Activated T-helper 2 cell treated with anti-CD3 and anti-CD28 coated beads, Interferon-gamma antibody, Interleukin-2, Interleukin-4, amounts not matched to agents 10 μg/mL and 5 μg/mL and 100 μg/mL, durations not matched to agents 14 hours and 24 hours and 36 hours (primary cell): Measurements from ENCODE around the gene PATJ. TPM values are rescaled to one million over a fixed set of nuclear protein-coding genes. Genes with fewer than 3 reads are reported as not detected.
"Not testable (repeated sequence)": the region's sequence is repeated elsewhere in the genome, so short reads cannot be mapped to it uniquely, and the experiment has no call there.

Experiments used
- DNase-seq: peaks from one replicate; pipeline ENCODE4 v3.0.0; 2021; ENCODE audit warnings: low spot score
- H3K27ac Mint-ChIP-seq: one replicate; pipeline ENCODE4 v1.8.0; 2021; ENCODE audit warnings: mixed read lengths
- H3K27me3 Mint-ChIP-seq: one replicate; pipeline ENCODE4 v1.8.0; 2021; ENCODE audit warnings: low read depth, mixed read lengths
- H3K36me3 Mint-ChIP-seq: one replicate; pipeline ENCODE4 v1.8.0; 2021; ENCODE audit warnings: low read depth, mixed read lengths
- H3K4me1 Mint-ChIP-seq: one replicate; pipeline ENCODE4 v1.8.0; 2021; ENCODE audit warnings: low read depth, mixed read lengths
- H3K4me3 Mint-ChIP-seq: one replicate; pipeline ENCODE4 v1.8.0; 2021; ENCODE audit warnings: low read depth, mild to moderate bottlenecking, moderate library complexity, mixed read lengths
- H3K9me3 Mint-ChIP-seq: one replicate; pipeline ENCODE4 v1.8.0; 2021; ENCODE audit warnings: mixed read lengths
- intact Hi-C: fragments of 100-400 bp; cut with micrococcal nuclease; formaldehyde crosslinking; loops from one replicate; pipeline ENCODE4 v1.15.1; 2023
- total RNA-seq: library from RNA; stranded (reverse); gene quantifications from 2 replicates; pipeline ENCODE4 v1.2.3, GENCODE V29; 2022

PATJ gene
- total RNA-seq, 1 donor from 2014 or later: 3.4 TPM

DNA sequence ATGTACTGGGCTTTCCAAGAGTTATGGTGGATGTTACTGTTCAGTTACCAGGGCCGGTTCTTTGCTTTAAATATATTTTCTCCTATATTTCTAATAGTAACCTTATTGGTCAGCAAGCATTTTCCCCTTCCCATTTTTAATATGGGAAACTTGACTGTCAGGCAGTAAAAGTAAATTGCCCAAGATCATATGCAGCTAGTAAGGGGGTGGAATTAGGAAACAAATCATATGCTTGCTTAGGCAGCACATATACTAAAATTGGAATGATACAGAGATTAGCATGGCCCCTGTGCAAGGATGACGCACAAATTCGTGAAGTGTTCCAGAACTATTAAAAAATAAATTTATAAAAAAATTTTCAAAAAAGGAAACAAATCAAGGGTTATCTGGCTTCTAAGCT is 73.9 kb downstream of the PATJ start:
- intact Hi-C loops: no loop called here
- Mint-ChIP-seq H3K4me1 (no peaks in the 10 kb centered on the region), H3K36me3 (no peaks in the 10 kb centered on the region), H3K27me3 (no peaks in the 10 kb centered on the region), H3K9me3 (no peaks in the 10 kb centered on the region), H3K4me3 (no peak overlapping the region), H3K27ac (no peak overlapping the region)
- no peak for DNase-seq

DNA sequence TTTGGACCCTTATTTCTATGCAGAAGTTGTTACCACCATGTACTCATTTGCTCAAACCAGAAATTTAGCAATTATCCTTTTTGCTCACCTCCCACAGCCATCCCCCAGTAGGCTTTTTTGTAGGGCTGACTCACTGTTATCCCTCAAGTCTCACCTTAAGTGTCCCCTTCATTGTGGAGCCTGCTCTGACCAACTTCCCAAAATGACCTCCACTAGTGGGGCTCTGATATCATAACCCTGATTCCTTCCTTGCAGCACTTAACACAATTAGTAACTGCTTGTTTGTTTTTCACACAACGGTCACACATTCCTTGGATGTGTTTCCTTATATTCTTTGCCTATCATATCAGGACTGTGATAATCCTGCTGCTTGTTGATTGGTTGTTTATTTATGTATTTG is 76.7 kb downstream of the PATJ start:
- Mint-ChIP-seq H3K4me3 (no peak overlapping the region), H3K27ac (no peak overlapping the region), H3K27me3 (no peaks in the 10 kb centered on the region), H3K9me3 (no peaks in the 10 kb centered on the region), H3K4me1 (no peaks in the 10 kb centered on the region), H3K36me3 (no peaks in the 10 kb centered on the region)
- DNase-seq: no peak
- intact Hi-C loops: no loop called here

DNA sequence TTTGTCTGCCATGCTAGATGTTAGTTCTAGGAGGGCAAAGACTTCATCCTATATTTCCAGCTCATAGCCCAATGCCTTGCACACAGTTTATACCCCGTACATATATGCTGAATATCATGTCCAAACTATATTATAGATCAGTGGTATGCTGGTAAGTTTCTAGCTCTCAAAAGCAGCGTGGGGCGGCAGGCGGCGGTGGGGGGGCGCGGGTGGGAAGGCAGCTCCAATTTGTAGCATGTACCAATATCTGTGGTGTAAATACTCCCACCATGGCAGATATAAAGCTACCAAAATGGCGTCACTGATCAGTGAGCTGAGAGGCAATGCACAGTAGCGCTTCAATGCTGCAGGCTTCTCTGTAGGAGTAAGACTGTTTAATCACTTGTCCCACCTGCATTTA is 77.1 kb downstream of the PATJ start:
- no peak overlapping the region for H3K4me3 Mint-ChIP-seq

DNA sequence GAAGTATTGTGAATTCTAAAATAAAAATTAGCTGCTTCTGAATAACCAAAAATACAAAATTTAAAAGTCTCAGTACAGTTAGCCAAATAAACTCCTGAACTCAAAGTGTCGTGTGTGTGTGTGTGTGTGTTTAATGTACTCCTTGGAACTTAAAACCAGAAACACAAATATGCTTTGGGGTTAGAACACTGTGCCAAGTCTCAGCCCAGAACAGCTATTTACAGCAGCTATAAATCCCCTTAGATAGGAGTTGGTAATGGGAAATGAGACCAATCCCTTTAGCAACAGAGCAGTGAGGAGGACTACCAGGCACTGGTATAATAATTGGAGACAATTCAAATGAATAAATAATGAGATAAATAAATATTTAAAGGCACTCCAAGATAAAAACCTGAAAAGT is 83.1 kb downstream of the PATJ start:
- DNase-seq: no peak
- H3K4me3 Mint-ChIP-seq: no peak overlapping the region
- H3K4me1 Mint-ChIP-seq: peaks cover 5% of the 10 kb centered on the region
- no peaks in the 10 kb centered on the region for H3K27me3 Mint-ChIP-seq
- no peaks in the 10 kb centered on the region for H3K9me3 Mint-ChIP-seq
- no peak overlapping the region for H3K27ac Mint-ChIP-seq
- H3K36me3 Mint-ChIP-seq: no peaks in the 10 kb centered on the region
- intact Hi-C loops: no loop called here

More for the DNA sequence above, 77.1 kb downstream of the PATJ start:
- no peaks in the 10 kb centered on the region for H3K36me3 Mint-ChIP-seq
- H3K27me3 Mint-ChIP-seq: no peaks in the 10 kb centered on the region
- H3K9me3 Mint-ChIP-seq: no peaks in the 10 kb centered on the region
- no peak for DNase-seq
- no peaks in the 10 kb centered on the region for H3K4me1 Mint-ChIP-seq
- no peak overlapping the region for H3K27ac Mint-ChIP-seq
- intact Hi-C loops: no loop called here

DNA sequence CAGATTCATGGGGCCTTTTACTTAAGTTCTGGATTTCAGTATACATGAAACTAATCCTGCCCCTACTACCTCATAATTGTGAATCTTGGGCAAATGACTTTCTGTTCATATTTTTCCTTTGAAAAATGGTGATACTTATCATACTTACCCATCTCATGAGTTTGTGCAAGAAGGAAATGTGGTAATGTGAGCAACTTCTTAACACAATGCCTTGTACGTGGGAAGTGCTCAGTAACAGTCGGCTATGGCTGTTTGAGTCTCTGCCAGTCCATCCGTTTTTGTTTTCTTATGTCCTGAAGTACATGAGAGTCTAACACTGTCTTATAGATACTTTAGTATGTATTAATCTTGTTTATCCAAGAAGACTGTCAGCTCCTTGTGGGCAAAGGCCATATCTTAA is 86.5 kb downstream of the PATJ start:
- Mint-ChIP-seq H3K36me3 (no peaks in the 10 kb centered on the region), H3K4me1 (peaks cover 5% of the 10 kb centered on the region), H3K4me3 (no peak overlapping the region), H3K27ac (no peak overlapping the region), H3K9me3 (no peaks in the 10 kb centered on the region), H3K27me3 (no peaks in the 10 kb centered on the region)
- intact Hi-C loops: no loop called here
- no peak for DNase-seq

DNA sequence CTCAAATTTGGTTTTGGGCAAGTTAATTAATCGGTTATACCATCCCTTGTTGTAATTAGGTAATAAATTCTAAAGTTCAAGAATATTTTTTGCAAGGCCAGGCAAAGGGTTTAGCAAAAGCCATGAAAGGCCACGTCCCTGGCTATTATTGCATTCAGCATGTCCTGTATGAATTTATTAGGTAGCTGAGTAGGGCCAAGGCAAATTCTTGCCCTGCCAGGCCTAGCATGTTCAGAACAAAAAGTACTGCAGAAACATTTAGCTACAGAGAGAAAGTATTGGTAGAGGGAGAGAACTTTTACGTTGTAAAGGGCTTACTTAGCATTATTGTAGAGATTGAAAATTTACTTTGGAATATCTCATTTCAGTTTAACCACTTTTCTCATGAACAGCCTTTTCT is 94.4 kb downstream of the PATJ start:
- Mint-ChIP-seq H3K27ac (no peak overlapping the region), H3K4me3 (no peak overlapping the region), H3K36me3 (no peaks in the 10 kb centered on the region), H3K27me3 (no peaks in the 10 kb centered on the region), H3K4me1 (no peaks in the 10 kb centered on the region), H3K9me3 (no peaks in the 10 kb centered on the region)
- intact Hi-C loops: no loop called here
- no peak for DNase-seq

DNA sequence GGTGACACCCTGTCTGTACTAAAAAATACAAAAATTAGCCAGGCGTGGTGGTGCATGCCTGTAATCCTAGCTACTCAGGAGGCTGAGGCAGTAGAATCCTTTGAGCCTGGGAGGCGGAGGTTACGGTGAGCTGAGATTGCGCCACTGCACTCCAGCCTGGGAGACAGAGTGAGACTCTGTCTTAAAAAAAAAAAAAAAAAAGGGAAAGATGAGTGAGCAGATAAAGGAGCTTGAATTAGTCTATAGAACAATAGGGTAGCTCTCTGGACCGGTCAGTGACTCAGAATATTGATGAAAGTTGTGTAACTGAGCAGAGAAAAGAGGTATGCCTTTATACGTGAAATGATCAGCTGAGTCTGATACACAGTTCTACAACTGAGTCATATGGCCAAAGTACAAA is 95.3 kb downstream of the PATJ start:
- H3K9me3 Mint-ChIP-seq, H3K36me3 Mint-ChIP-seq, H3K4me3 Mint-ChIP-seq, H3K27me3 Mint-ChIP-seq, H3K4me1 Mint-ChIP-seq, intact Hi-C loops, H3K27ac Mint-ChIP-seq, DNase-seq: not testable (repeated sequence)

DNA sequence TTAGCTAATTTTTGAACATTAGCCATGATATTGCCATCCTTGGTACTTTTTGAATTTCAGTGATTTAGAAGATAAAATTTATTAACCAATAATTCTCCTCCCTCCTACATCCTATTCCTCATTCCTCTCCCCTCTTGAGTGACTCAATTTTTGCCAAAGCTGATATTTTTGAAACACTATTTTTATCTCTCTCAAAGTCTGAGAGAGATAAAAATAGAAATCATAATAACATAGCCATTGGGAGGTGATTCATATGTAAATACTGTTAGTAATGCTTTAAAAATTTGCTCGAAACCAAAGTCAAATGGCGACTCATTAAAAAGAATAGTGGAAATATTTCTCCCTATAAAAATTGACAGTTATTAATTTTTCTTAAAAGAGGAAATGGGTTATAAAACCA is 97.4 kb downstream of the PATJ start:
- no peaks in the 10 kb centered on the region for H3K36me3 Mint-ChIP-seq
- peaks cover 2% of the 10 kb centered on the region for H3K4me1 Mint-ChIP-seq
- H3K9me3 Mint-ChIP-seq: no peaks in the 10 kb centered on the region
- H3K27me3 Mint-ChIP-seq: no peaks in the 10 kb centered on the region
- H3K27ac Mint-ChIP-seq: no peak overlapping the region
- no peak for DNase-seq
- intact Hi-C loops: no loop called here
- no peak overlapping the region for H3K4me3 Mint-ChIP-seq

DNA sequence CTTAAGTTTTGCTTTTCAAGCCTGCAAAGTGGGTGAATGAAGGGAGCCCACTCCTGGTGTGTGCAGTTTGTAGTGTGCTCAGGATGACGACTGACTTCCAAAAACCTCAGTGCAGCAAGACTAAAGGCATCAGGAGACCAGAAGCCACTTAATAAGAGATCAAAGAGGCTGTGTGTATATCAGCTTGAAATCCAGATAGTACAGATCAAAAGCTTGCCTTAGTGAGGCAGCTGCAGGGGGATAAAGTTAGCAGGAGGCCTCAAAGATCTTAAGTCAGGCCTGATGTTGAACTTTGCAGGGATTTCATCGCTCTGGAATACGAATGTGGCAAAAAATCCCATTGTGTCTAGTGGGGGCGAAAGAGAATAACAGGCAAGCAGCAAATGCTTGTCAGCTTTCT is 99.8 kb downstream of the PATJ start:
- Mint-ChIP-seq H3K4me1 (peaks cover 2% of the 10 kb centered on the region), H3K36me3 (no peaks in the 10 kb centered on the region), H3K4me3 (no peak overlapping the region), H3K27ac (no peak overlapping the region), H3K27me3 (no peaks in the 10 kb centered on the region), H3K9me3 (no peaks in the 10 kb centered on the region)
- no peak for DNase-seq
- intact Hi-C loops: no loop called here

DNA sequence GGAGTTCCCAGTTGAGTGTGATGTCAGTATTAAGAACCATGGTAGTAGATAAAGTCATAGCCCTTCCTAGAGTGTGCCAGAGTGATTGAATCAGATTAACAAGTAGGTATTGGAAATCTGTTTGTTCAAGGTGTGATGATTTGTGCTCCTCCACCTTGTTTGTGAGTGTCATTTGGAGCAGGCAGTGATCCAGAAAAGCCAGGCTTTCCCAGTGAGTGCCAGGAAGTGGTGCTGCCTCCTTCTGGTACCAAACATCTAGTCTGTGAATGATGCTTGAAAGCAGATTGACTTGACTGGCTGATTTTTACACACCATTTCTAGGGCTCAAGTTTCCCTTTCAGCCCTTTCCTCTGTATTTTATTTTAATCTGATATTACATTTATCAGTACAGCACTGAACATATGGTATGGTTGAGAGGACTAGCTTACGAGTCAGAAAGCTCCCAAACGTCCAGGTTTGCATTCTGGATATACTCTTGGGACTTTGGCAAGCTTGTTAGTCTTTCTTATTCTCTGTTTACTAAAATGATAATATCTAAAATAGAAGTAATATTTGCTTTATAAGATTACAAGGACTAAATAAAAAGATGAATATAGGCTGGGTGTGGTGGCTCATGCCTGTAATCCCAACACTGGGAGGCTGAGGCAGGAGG is 100.7 kb downstream of the PATJ start:
- DNase-seq: no peak
- H3K4me1 Mint-ChIP-seq: peaks cover 2% of the 10 kb centered on the region
- H3K27me3 Mint-ChIP-seq: no peaks in the 10 kb centered on the region

DNA sequence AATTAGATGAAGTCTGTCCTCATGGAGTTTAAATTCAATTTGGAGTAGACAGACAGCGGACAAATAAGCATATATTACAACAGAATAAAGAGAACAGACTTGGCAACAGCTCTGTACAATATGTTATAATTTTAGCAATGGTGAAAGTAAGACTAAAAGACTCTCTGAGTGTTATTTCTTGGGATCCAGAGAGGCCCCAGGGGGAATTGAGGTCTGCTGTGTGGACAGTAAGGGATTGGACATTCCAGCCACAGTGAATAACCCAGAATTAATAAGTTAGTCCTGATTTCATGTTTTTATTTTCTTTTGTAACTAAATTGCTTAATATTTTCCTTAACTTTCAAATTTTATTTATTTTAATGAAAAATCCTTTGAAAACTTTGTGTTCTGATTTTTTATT is 101.7 kb downstream of the PATJ start:
- H3K27ac Mint-ChIP-seq: no peak overlapping the region
- H3K4me1 Mint-ChIP-seq: peaks cover 2% of the 10 kb centered on the region
- H3K9me3 Mint-ChIP-seq: no peaks in the 10 kb centered on the region
- no peaks in the 10 kb centered on the region for H3K36me3 Mint-ChIP-seq
- no peak for DNase-seq
- no peak overlapping the region for H3K4me3 Mint-ChIP-seq
- intact Hi-C loops: no loop called here
- no peaks in the 10 kb centered on the region for H3K27me3 Mint-ChIP-seq

More for the DNA sequence above, 100.7 kb downstream of the PATJ start:
- H3K4me3 Mint-ChIP-seq: no peak overlapping the region
- intact Hi-C loops: no loop called here
- no peak overlapping the region for H3K27ac Mint-ChIP-seq
- H3K9me3 Mint-ChIP-seq: no peaks in the 10 kb centered on the region
- H3K36me3 Mint-ChIP-seq: no peaks in the 10 kb centered on the region

DNA sequence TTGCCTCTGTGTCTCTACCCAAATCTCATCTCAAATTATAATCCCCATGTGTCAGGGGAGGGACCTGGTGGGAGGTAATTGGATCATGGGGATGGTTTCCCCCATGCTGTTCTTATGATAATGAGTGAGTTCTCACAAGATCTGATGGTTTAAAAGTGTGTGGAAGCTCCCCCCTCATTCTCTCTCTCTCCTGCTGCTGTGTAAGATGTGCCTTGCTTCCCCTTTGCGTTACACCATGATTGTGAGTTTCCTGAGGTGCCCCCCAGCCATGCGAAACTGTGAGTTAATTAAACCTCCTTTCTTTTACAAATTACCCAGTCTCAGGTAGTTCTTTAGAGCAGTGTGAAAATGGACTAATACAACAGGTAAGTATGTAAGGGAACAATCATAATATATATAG is 102.4 kb downstream of the PATJ start:
- DNase-seq, H3K36me3 Mint-ChIP-seq, H3K4me1 Mint-ChIP-seq, H3K27ac Mint-ChIP-seq, H3K9me3 Mint-ChIP-seq, intact Hi-C loops, H3K27me3 Mint-ChIP-seq, H3K4me3 Mint-ChIP-seq: not testable (repeated sequence)

DNA sequence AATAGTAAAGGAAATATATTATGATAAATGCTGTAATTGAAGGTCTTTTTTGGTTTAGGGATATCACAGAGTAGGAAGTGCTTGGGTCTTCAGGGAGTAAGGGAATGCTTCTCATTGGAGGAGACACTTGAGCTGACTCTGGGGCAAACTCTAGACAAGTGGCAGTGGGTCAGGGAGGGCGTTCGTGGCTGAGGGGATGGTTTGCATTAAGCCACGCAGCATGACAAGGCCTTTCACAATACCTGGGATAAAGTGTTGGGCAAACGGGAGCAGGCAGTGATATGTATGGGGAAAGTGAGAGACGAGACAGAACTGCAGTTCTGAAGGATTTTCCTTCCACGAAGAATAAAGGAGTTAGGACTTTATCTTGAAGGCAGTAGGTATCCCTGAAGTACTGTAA is 109.0 kb downstream of the PATJ start:
- Mint-ChIP-seq H3K9me3 (no peaks in the 10 kb centered on the region), H3K4me1 (no peaks in the 10 kb centered on the region), H3K4me3 (no peak overlapping the region), H3K27me3 (no peaks in the 10 kb centered on the region), H3K27ac (no peak overlapping the region), H3K36me3 (no peaks in the 10 kb centered on the region)
- no peak for DNase-seq
- intact Hi-C loops: loop anchor here (5.0 to 10.0 kb wide), 6 partner anchors 124 to 1874 kb away; partner anchors contain the start of gene TM2D1
